ENCODE data around the gene TPK1.

The TPK1 gene

GRCh38 chr7:144671429-144671828 is 164.4 kb downstream of the TPK1 start:
- H3K4me3 ChIP-seq (ENCODE audit: low read depth, low read length), result no peak overlapping the region
- no peak for TF ChIP-seq CTCF (IDR thresholded peaks at IDR 0.05; ENCODE audit: low read depth, low read length)
- no peaks in the 10 kb centered on the region for H3K36me3 ChIP-seq
- no peaks in the 10 kb centered on the region for H3K4me1 ChIP-seq
- H3K27me3 ChIP-seq, result no peaks in the 10 kb centered on the region
- H3K9me3 ChIP-seq, result no peaks in the 10 kb centered on the region
- DNase-seq, result no peak

- Histone ChIP-seq H3K4me3 (ENCODE audit: low read depth, low read length) (no peak overlapping the region), H3K36me3 (no peaks in the 10 kb centered on the region), H3K9me3 (no peaks in the 10 kb centered on the region), H3K27me3 (no peaks in the 10 kb centered on the region), H3K4me1 (no peaks in the 10 kb centered on the region)
- DNase-seq, result no peak
- TF ChIP-seq CTCF (IDR thresholded peaks at IDR 0.05; ENCODE audit: low read depth, low read length), result no peak
Observed at GRCh38 chr7:144670218-144670617, 165.6 kb downstream of the TPK1 start.

GRCh38 chr7:144668503-144668902 is 167.3 kb downstream of the TPK1 start:
- H3K36me3 ChIP-seq, result no peaks in the 10 kb centered on the region
- TF ChIP-seq CTCF (IDR thresholded peaks at IDR 0.05; ENCODE audit: low read depth, low read length), result no peak
- no peaks in the 10 kb centered on the region for H3K4me1 ChIP-seq
- H3K4me3 ChIP-seq (ENCODE audit: low read depth, low read length), result no peak overlapping the region
- H3K27me3 ChIP-seq, result no peaks in the 10 kb centered on the region
- no peak for DNase-seq
- no peaks in the 10 kb centered on the region for H3K9me3 ChIP-seq

- Histone ChIP-seq H3K36me3 (no peaks in the 10 kb centered on the region), H3K27me3 (no peaks in the 10 kb centered on the region), H3K4me3 (ENCODE audit: low read depth, low read length) (no peak overlapping the region), H3K4me1 (no peaks in the 10 kb centered on the region), H3K9me3 (no peaks in the 10 kb centered on the region)
- no peak for DNase-seq
- no peak for TF ChIP-seq CTCF (IDR thresholded peaks at IDR 0.05; ENCODE audit: low read depth, low read length)
Observed at GRCh38 chr7:144665689-144666381, 170.0 kb downstream of the TPK1 start.

GRCh38 chr7:144659211-144659610 is 176.6 kb downstream of the TPK1 start:
- Histone ChIP-seq H3K4me1 (no peaks in the 10 kb centered on the region), H3K4me3 (ENCODE audit: low read depth, low read length) (no peak overlapping the region), H3K27me3 (no peaks in the 10 kb centered on the region), H3K9me3 (no peaks in the 10 kb centered on the region), H3K36me3 (no peaks in the 10 kb centered on the region)
- TF ChIP-seq CTCF (IDR thresholded peaks at IDR 0.05; ENCODE audit: low read depth, low read length), result no peak
- DNase-seq, result no peak

GRCh38 chr7:144656965-144657517 is 178.8 kb downstream of the TPK1 start:
- TF ChIP-seq CTCF (IDR thresholded peaks at IDR 0.05; ENCODE audit: low read depth, low read length), result no peak
- H3K9me3 ChIP-seq, result no peaks in the 10 kb centered on the region; the same call in 1 of the 2 replicates
- no peaks in the 10 kb centered on the region for H3K36me3 ChIP-seq
- H3K4me1 ChIP-seq, result no peaks in the 10 kb centered on the region
- H3K4me3 ChIP-seq (ENCODE audit: low read depth, low read length), result no peak overlapping the region
- no peaks in the 10 kb centered on the region for H3K27me3 ChIP-seq
- no peak for DNase-seq
